ENCODE data around the gene HMG20A. TPM values are rescaled to one million over a fixed set of nuclear protein-coding genes. Genes with fewer than 3 reads are reported as not detected.

The HMG20A gene
- total RNA-seq, 1 experiment from 2014 or later, result 62.2 TPM

DNA sequence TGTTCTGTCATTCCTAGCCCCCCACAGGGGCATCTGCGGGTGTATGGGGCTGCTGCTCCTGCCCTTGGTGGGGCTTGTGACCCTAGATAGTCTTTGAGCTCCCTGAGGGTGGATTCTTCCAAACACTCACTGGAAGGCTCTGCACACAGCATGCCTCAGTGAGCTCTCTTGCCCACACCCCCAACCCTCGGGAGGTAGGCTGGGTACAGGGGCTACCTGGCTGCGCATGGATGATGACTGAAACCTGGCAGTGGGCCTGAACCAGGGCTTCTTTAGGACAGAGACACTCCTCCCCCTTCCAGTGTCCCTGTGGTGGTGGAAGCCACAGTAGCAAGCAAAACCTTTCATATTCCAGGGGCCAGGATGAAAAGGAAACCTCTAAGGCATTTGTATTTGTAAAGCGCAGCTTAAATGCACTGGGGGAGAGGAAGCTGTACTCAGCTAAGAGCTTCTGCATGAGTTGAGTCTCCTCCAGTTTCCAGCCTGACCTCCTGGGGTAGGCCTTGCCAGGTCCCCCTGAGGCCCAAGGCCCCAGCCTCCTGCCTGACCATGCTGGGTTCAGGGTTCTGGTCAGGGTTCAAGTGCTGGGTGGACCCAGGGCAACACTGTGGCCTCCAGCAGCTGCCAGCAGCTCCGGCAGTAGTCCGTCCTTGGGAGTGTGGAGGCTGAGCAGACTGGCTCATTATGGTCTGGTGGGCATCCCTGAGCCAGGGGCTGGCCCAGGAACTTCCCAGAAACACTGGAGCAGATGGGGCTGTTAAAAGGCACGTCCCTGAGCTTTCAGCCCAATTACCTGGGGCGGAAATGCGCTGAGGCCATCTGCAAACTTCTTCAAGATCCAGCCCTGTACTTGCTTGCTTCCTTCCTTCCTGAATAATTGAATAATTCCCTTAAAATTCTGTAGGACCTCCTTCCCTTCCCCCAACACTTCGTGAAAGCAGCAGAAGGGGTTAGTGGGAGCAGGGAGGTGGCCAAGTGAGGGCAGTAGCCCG, 89.7 kb downstream of the HMG20A start (continued):
- TF ChIP-seq ZNF219 (CRISPR knock-in tag; IDR thresholded peaks at IDR 0.05; ENCODE audit: borderline replicate concordance) (no peak; the same call in 1 of the 2 replicates), FOXK1 (CRISPR knock-in tag; IDR thresholded peaks at IDR 0.05) (0 out of 2 replicates have a peak, but pooled peaks have one; percentile 43), ZNF423 (CRISPR knock-in tag; IDR thresholded peaks at IDR 0.05) (peak; percentile 78), CREB1 (CRISPR knock-in tag; IDR thresholded peaks at IDR 0.05) (no peak), ZNF396 (CRISPR knock-in tag; IDR thresholded peaks at IDR 0.05; ENCODE audit: borderline replicate concordance) (peak; percentile 73; the same call in 1 of the 2 replicates), SMAD3 (CRISPR knock-in tag; IDR thresholded peaks at IDR 0.05; ENCODE audit: borderline replicate concordance) (no peak), NFATC4 (CRISPR knock-in tag; IDR thresholded peaks at IDR 0.05) (no peak), KAT7 (CRISPR knock-in tag; IDR thresholded peaks at IDR 0.05; ENCODE audit: borderline replicate concordance) (no peak), PRRX2 (CRISPR knock-in tag; IDR thresholded peaks at IDR 0.05) (no peak; the same call in 1 of the 2 replicates), HMGA2 (CRISPR knock-in tag; IDR thresholded peaks at IDR 0.05) (no peak), NR2C2 (CRISPR knock-in tag; IDR thresholded peaks at IDR 0.05) (no peak), NFYB (CRISPR knock-in tag; conservative IDR thresholded peaks at IDR 0.05; ENCODE audit: low read depth) (no peak), NR3C1 (CRISPR knock-in tag; conservative IDR thresholded peaks at IDR 0.05; ENCODE audit: low read depth) (no peak)
- TF ChIP-seq, protein P1, sequence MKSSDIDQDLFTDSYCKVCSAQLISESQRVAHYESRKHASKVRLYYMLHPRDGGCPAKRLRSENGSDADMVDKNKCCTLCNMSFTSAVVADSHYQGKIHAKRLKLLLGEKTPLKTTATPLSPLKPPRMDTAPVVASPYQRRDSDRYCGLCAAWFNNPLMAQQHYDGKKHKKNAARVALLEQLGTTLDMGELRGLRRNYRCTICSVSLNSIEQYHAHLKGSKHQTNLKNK (CRISPR knock-in tag; IDR thresholded peaks at IDR 0.05), result no peak
- TF ChIP-seq, protein P2, sequence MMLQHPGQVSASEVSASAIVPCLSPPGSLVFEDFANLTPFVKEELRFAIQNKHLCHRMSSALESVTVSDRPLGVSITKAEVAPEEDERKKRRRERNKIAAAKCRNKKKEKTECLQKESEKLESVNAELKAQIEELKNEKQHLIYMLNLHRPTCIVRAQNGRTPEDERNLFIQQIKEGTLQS (CRISPR knock-in tag; conservative IDR thresholded peaks at IDR 0.05), result no peak
- TF ChIP-seq, protein P3, sequence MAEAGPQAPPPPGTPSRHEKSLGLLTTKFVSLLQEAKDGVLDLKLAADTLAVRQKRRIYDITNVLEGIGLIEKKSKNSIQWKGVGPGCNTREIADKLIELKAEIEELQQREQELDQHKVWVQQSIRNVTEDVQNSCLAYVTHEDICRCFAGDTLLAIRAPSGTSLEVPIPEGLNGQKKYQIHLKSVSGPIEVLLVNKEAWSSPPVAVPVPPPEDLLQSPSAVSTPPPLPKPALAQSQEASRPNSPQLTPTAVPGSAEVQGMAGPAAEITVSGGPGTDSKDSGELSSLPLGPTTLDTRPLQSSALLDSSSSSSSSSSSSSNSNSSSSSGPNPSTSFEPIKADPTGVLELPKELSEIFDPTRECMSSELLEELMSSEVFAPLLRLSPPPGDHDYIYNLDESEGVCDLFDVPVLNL (CRISPR knock-in tag; IDR thresholded peaks at IDR 0.05; ENCODE audit: borderline replicate concordance, low read depth), result no peak
- TF ChIP-seq, protein P4, sequence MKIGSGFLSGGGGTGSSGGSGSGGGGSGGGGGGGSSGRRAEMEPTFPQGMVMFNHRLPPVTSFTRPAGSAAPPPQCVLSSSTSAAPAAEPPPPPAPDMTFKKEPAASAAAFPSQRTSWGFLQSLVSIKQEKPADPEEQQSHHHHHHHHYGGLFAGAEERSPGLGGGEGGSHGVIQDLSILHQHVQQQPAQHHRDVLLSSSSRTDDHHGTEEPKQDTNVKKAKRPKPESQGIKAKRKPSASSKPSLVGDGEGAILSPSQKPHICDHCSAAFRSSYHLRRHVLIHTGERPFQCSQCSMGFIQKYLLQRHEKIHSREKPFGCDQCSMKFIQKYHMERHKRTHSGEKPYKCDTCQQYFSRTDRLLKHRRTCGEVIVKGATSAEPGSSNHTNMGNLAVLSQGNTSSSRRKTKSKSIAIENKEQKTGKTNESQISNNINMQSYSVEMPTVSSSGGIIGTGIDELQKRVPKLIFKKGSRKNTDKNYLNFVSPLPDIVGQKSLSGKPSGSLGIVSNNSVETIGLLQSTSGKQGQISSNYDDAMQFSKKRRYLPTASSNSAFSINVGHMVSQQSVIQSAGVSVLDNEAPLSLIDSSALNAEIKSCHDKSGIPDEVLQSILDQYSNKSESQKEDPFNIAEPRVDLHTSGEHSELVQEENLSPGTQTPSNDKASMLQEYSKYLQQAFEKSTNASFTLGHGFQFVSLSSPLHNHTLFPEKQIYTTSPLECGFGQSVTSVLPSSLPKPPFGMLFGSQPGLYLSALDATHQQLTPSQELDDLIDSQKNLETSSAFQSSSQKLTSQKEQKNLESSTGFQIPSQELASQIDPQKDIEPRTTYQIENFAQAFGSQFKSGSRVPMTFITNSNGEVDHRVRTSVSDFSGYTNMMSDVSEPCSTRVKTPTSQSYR (CRISPR knock-in tag; IDR thresholded peaks at IDR 0.05), result no peak
- TF ChIP-seq, protein P5, sequence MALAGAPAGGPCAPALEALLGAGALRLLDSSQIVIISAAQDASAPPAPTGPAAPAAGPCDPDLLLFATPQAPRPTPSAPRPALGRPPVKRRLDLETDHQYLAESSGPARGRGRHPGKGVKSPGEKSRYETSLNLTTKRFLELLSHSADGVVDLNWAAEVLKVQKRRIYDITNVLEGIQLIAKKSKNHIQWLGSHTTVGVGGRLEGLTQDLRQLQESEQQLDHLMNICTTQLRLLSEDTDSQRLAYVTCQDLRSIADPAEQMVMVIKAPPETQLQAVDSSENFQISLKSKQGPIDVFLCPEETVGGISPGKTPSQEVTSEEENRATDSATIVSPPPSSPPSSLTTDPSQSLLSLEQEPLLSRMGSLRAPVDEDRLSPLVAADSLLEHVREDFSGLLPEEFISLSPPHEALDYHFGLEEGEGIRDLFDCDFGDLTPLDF (CRISPR knock-in tag; IDR thresholded peaks at IDR 0.05), result no peak
- TF ChIP-seq, protein P6, sequence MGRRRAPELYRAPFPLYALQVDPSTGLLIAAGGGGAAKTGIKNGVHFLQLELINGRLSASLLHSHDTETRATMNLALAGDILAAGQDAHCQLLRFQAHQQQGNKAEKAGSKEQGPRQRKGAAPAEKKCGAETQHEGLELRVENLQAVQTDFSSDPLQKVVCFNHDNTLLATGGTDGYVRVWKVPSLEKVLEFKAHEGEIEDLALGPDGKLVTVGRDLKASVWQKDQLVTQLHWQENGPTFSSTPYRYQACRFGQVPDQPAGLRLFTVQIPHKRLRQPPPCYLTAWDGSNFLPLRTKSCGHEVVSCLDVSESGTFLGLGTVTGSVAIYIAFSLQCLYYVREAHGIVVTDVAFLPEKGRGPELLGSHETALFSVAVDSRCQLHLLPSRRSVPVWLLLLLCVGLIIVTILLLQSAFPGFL (CRISPR knock-in tag; IDR thresholded peaks at IDR 0.05; ENCODE audit: borderline replicate concordance), result no peak
- TF ChIP-seq, protein P7, sequence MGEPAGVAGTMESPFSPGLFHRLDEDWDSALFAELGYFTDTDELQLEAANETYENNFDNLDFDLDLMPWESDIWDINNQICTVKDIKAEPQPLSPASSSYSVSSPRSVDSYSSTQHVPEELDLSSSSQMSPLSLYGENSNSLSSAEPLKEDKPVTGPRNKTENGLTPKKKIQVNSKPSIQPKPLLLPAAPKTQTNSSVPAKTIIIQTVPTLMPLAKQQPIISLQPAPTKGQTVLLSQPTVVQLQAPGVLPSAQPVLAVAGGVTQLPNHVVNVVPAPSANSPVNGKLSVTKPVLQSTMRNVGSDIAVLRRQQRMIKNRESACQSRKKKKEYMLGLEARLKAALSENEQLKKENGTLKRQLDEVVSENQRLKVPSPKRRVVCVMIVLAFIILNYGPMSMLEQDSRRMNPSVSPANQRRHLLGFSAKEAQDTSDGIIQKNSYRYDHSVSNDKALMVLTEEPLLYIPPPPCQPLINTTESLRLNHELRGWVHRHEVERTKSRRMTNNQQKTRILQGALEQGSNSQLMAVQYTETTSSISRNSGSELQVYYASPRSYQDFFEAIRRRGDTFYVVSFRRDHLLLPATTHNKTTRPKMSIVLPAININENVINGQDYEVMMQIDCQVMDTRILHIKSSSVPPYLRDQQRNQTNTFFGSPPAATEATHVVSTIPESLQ (CRISPR knock-in tag; IDR thresholded peaks at IDR 0.05), result no peak

Measured in WTC11 (cell line).